HS-5 (cell line): ENCODE data around the gene LGALS1.

ENCODE experiments used
- DNase-seq: peaks from one replicate; pipeline ENCODE4 v3.0.0-alpha.2; 2012; ENCODE audit warnings: low read depth

The LGALS1 gene

DNA sequence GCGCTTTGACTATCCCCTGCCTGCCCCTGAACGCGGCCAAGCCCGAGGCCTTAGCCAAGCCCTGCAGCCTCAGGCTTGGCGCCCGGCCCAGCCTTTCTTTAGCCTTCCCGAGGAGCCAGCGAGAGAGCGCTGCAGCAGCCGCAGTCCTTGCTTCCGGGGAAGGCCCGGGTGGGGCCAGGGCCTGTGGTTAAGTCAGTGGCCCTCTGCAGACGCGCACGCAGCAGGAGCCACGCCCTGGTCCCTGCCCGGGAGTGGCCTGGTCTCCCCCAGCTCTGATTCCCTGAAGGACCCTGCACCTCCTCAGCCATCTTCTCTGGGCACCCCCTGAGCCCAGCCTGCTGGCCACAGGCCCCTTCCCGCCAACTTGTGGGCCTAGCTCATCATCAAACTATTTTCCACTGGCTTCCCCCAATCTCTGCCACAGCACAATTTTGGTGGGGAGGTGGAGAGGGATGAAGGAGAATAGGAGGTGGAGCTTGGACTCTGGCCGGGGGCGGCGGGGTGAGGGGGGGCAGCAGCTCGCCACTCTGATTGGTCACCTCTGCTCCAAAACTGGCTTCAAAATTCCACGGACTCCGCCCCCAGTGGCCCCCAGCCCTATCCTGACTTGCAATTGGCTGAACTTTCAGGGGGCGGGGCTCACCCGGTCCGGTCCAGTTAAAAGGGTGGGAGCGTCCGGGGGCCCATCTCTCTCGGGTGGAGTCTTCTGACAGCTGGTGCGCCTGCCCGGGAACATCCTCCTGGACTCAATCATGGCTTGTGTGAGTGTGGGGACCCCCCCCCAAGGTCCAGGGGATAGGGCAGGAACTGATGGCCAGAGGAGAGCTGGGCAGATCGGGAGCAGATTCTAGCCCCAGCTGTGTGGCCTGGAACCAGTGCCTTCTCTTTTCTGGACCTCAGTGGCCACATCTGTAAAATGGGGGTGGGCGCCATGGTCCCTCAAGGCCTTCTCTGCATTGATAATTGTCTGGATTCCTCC, at the start of gene LGALS1:
Gene LGALS1, plus strand, starts transcription at position 686 of the 979 bp plus-strand sequence. Its CDS starts 67 bp downstream, at position 753.
- DNase-seq = peak; percentile 96

DNA sequence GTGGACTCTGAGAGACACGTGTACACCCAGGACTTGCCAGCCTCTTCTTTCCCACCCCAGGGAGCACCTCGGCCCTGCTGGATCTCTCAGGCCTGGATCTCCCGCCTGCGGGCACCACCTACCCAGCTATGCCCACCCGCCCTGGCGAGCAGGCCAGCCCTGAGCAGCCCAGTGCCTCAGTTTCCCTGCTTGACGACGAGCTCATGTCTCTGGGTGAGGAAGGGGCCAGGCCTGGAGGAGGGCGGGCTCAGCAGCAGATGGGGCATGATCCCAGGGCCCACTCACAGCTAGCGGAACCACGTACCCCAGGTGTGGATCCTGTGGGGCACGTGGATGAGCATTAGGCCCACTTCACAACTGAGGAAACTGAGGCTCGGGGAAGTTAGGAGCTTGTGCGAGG, 49.7 kb upstream of the LGALS1 start:
- no peak for DNase-seq

DNA sequence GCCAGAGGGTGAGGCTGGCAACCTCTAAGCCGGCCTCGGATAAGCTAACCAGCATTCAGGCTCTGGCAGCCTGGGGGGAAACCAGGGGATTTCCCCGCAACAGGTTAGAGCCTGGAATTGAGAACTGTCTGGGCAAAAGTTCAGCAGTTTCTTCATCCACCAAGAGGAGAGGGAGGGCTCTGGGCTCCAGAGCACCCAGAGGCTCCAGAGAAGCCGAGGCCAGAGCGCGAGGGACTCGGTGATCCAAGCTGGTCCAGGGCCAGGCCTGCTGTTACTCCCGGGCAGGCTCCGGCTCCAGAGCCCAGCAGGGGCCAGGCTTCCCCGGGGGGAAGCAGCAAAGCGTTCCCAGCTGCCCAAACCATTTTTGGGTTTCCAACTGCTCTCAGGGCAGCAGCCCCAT, 49.3 kb upstream of the LGALS1 start:
- DNase-seq = no peak

DNA sequence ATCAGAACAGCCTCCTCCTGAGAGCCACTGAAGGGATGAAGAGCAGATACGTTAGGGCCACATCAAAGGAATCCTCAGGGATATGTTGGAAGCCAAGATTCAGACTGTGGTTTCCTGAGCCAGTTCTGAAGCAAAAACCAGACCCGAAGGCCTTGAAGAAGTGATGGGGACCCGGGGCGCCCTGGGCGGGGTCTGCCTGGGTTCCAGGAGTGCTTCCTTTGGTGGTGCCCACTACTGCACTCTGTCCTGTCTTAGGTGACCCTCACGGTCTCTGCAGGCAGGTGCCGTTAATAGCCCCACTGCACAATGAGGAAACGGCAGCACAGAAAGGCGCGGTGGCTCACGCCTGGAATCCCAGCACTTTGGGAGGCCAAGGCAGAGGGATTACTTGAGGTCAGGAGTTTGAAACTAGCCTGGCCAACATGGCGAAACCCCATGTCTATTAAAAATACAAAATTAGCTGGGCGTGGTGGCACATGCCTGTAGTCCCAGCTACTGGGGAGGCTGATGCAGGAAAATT, 48.8 kb upstream of the LGALS1 start:
- DNase-seq = no peak

DNA sequence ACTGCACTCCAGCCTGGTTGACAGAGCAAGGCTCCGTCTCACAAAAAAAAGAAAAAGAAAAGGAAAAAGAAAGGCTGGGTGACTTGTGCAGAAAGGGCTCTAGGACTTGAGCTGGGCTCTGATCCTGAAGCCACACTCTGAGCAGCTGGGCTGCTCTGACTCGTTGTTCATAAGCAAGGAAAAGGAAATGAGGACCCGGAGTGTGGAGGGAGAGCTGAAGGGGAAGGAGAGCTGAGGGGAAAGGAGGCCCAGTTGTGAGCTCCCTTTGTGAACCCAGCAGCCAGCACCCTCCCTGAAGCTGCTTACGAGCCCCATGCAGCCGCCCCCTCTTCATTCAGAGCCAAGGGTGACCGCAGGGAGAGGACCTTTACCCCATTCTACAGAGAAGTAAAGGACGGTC, 48.3 kb upstream of the LGALS1 start:
- no peak for DNase-seq

DNA sequence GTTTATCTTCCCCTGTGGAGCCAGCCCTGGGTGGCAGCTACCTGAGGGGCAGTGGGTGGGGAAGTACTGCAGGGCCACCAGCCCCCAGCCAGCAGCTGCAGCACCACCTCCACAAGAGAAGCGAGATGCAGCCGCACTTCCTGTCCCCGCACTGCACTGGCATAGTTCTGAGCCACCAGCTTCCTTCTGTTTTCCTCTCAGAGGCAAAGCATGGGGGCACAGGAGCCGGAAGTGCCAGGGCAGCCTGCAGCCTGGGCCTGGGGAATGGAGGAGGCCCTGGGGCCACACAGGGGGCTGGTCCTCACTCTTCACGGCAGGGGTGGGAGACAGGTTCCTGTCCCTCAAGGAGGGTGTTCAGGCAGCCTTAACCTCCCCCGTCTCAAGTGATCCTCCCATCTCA, 47.9 kb upstream of the LGALS1 start:
- DNase-seq = no peak

DNA sequence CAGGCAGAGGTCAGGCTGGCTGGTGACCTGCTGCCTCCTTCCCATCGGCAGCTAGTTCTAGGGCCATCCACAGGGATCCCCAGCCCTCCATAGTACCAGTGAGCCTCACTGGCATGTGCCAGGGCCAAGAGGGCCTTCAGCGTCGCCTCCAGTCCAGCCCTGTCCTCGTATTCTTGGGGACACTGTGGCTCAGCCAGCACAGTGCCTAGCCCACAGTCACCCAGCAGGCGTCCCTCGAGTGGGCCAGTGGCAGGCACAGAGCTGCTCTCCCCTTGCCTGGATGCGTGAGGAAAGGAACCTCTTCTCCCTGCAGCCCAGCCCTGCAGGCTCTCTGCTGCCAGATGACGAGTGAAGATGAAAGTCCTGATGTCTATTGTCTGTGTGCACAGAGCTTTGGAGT, 46.6 kb upstream of the LGALS1 start:
- no peak for DNase-seq

DNA sequence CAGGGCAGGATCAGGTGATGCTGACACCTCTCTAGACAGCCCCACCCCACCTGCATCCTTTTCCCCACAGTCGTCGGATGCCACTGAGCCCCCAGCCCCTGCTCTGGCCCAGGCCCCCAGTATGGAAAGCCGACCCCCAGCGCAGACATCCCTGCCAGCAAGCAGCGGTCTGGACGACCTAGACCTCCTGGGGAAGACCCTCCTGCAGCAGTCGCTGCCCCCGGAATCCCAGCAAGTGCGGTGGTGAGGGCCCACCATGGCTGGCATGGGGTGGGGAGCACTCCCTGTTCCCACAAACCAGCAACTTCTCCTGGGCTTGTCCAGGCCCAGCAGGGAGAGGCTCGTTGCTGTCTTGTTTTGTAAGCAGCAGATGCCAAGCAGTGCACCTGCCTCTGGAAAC, 45.5 kb upstream of the LGALS1 start:
- no peak for DNase-seq

DNA sequence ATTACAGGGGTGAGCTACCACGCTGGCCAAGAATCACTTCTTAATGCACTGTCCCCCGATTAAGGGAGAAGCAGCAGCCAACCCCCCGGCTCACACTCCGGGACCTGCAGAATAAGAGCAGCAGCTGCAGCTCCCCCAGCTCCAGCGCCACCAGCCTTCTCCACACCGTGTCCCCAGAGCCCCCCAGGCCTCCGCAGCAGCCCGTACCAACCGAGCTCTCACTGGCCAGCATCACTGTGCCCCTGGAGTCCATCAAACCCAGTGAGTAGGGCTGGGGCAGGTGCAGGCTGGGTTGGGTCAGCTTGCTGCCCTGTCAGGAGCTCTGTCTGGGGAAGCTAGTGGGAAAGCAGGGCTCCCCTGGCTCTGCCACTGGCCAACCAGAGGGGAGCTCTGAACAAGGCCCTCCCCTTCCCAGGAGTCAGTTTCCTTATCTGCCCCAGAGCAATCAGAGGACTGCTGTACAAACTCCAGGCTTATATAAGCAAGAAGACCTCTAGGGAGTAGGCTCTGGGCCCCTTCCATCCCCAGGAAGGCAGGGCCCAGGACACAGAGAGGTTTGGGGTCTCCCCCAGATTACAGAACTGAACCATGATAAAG, 44.5 kb upstream of the LGALS1 start:
- no peak for DNase-seq

DNA sequence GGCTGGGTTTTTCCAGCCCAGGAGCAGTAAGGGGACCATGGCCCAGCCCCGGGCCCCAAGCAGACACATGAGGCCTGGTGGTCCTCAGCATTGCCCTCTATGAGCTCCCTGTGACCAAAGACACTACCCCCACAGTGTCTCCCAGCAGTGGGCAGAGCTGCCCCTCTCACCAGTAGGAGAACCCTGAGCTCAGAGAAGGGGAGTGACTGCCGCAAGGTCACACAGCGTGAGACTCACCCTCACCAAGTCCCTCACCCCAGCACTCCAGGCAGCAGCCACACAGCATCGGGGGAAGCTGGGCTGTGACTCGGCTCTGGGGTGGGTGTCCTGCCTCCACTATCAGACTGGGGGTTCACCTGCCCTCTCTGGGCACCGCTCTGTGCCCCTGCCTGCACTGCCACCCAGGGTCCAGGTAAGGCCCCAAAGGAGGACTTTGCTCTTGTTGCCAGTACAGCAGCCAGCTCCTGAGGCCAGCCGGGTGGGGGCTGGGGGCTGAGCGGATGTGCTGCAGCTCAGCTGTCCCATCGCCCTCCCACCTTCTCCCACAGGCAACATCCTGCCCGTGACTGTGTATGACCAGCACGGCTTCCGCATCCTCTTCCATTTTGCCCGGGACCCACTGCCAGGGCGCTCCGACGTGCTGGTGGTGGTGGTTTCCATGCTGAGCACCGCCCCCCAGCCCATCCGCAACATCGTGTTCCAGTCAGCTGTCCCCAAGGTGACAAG, 43.8 kb upstream of the LGALS1 start:
- no peak for DNase-seq

DNA sequence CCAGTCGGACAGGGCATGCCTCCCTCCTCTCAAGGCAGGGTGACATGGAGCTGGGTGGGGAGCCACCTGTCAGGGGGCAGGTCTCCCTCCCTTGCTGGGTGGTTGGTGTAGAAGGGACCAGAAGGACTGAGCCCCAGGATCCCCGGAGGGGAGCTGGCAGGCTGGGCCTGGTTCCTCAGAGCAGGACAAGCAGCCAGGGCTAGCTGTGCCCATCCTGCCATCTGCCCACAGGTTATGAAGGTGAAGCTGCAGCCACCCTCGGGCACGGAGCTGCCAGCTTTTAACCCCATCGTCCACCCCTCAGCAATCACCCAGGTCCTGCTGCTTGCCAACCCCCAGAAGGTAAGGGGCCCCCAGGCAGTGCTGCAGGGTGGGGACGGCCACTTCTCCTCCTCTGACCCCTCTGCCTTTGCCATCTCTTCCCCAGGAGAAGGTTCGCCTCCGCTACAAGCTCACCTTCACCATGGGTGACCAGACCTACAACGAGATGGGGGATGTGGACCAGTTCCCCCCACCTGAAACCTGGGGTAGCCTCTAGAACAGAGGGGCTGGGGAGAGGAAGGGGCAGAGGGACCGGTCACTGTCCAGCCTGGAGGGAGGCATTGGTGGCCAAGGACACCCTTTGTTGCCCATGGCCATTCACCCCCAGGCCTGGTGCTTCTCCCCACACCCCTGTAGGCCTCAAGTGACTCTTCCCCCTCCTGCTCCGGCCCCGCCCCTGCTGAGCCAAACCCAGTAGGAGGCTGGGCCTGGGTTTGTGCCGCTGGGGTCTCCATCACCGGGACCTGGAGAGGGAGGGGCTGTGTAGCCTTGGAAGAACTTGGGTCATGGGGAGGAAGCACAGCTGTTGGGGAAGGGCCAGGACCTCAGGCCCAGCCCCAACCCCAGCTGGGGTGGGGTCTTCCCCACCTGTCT, 43.0 kb upstream of the LGALS1 start:
- no peak for DNase-seq

DNA sequence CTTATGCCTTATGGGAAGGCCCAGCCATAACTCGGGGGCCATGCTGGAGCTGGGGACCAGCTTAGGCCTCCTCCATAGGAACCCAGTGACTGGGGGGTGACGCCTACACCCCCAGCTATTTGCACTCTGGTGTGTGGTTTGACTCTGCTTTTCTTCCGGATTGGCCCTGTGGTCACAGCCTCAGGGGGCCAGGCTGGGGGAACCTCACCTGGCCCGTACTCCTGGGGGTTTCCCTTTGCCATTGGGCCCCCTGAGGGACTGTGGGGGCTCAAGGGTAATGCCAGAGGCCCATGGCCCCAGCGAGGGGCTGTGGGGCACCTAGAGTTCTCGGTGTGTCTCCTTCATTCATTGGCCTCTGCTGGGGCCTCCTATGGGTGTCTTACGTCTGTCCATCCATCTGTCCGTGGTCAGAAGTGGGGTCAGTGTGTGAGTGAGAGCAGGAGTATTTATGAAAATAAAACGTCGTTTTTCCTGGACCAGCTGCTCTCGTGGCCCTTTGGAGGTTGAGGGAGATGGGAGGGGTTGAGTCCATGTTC, 42.3 kb upstream of the LGALS1 start:
- no peak for DNase-seq

DNA sequence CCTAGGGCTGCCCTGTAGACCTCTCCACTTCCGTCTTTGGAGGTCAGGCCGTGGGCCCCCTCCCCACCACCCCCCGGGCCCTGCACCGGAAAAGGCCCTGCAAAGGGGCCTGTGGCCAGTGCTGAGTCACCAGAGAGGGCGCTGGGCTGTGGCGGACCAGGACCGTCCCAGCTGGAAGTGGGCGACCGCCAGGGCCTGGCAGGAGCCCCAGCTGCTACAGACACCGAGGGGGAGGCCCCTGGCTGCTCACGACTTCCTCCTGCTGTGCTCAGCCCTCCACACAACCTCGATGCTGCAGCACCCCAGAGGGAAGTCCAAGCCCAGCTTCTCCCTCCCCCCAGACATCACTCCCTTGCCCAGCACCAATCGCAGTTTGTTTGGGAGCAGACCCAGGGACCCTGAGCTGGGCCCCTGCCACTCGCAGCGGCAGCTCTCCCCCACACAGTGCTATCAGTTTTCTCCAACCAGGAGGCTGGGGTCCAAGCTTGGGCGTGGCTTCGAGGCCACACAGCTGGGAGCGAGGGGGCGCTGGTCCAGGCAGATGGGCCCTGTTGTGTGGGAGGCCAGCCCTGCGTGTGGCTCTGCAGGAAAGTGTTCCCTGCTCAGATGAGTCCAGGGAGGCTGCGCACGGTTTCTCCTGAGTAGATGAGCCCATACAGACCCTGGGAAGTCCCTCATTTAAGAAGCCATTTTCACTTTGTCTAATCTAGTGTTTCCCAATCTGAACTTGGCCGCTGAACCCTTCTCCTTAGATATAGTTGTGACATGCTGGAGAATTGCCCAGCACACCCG, 41.6 kb upstream of the LGALS1 start:
- no peak for DNase-seq

DNA sequence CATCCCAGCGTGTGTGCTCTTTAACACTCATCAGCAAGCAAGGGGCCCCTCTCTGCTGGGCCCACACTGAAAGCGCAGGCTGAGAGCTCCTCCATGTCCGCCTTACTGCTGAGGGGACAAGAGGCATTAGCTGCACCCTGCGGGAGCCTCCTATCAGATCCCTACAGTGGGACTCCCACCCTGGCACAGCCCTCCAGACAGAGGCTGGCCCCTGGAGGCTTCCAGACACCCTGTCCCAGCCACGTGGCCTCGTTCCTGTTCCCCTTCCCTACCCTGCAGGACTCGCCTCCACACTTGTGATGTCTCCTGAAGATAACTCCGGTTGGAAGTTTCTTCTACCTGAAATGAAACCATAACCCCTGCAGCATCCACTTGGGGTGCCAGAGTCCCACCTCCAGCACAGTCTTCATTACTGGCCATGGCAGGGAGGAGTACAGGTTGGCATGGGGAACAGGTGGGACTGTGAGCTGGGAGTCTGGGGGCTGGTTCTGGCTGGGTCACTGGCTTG, 41.0 kb upstream of the LGALS1 start:
- no peak for DNase-seq

DNA sequence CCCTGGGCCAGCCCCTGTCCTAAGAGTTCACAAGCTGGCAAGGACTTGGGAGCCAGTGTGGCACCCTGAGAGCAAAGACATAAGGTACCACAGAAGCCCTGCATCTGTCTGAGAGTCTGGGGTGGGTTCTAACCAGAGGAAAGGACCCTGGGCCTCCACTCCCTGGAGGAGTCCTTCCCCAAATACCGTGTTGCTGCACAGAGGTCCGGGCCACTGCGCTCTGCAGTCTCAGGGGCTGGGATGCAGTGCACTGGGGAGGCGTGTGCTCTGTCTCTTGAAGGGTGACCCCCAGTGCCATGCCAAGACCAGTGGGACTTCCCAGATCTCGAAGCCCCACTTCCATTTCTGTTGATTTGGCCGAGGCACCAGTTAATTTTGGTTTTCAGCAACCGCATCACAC, 40.3 kb upstream of the LGALS1 start:
- no peak for DNase-seq

DNA sequence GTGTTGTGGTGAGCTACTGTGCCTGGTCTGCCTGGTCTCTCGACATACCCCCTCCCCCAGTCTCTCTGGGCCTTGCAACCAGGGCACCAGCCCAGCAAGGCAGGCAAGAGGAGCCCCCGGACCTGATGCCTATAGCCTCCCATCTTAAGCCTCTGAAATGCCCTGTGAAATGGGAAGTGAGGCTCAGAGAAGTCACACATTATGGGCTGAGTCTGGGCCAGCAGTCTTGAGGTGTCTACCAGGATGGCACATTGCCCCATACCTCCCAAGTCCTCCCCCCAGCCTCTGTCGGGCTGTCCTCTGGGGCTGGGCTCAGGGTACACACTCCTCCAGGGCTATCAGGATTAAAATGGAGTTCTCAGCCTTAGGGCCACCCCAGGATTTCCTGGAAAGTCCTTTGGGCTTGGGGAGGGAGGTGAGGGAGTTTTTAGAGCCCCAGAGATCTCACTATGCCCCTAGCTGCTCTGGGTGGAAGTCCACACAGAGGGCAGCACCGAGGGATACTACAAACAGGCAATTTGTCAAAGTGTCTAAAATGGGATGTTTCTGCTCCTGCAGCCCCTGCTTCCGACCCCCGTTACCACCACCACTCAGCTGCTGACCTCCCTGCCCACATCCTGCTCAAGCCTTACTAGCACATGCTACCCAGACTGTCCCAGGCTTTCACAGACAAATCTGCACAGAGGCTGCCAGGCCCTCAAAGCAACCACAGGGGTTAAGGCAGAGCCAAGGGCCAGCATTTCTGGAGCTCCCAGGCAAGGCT, 39.1 kb upstream of the LGALS1 start:
- DNase-seq = no peak

DNA sequence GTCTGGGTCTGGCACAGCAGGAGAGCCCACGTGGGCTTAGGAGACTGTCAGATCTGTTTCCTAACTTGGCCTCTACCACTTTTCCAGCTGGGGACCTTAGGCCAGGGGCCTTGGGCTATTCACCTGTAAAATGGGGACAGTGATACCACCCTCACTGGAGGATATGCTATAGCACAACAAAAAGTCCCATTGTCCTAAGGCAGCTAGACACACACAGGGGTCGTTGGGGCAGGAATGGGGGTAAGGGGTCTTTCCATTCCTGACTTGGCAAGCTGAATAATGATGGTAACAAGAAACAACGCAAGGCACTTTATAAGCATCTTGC, 38.5 kb upstream of the LGALS1 start:
- DNase-seq = no peak

DNA sequence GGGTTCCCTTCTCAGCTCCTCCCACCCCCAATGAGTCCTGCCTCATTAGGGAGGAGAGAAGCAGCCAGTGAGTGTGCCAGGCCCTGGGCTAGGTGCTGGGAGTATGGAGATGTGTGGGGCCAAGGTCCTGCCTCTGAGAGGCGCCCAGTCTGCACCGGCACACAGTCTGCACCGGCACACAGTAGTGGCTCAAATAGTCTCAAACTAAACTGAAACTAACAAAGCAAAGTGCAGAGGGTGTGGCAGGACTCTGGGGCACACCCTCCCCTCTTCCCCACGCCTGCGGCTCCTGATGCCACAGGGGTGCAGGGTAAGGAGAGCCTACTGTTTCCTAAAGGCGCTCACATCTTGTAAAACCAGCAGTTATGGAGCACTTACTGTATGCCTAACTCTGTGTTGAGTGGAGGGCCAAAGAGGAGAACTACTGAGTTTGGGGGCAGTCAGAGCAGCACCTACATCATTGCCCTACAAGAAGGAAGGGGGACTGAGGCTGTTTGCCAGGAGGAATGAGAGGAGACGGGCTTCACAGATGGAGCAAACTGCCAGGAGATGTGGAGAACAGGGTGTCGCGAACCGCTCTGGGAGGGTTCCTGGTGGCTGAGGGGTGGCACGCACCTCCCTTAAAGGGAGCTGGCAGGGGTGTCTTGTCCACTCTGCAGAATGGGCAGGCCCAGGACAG, 36.9 kb upstream of the LGALS1 start:
- no peak for DNase-seq
